Lower leg skin (tissue), 3 donors: ENCODE data around the gene HIPK2.

ENCODE experiments used
- CTCF ChIP-seq, 3 donors: fragments of 450-650 bp; IDR thresholded peaks; one replicate each; pipeline ENCODE4 v1.5.1; 2016; ENCODE audit warnings: antibody characterized with exemption in 3 of 3, mild to moderate bottlenecking in 3 of 3, moderate library complexity in 2 of 3
- POLR2A ChIP-seq, 2 donors: fragments of 450-650 bp; IDR thresholded peaks; one replicate each; pipeline ENCODE4 v1.6.1; 2016 to 2017; ENCODE audit warnings: antibody characterized with exemption in 2 of 2, mild to moderate bottlenecking in 1 of 2, moderate library complexity in 1 of 2

GRCh38 chr7:139768249-139768824 lies 9.5 kb downstream of the HIPK2 start:
- TF ChIP-seq POLR2A (IDR thresholded peaks at IDR 0.05) (no peak), CTCF (IDR thresholded peaks at IDR 0.05) (no peak)
